Smooth muscle cell (in vitro differentiated cells): ENCODE results near the gene HHLA2. TPM values are rescaled to one million over a fixed set of nuclear protein-coding genes. Genes with fewer than 3 reads are reported as not detected.

ENCODE experiments used
- DNase-seq: peaks from one replicate; lab custom pipeline; 2025; ENCODE audit not compliant: unreplicated experiment; lab: John Stamatoyannopoulos, UW
- H2AFZ ChIP-seq: fragments of 200-600 bp; sonication (generic); 2 replicates; pipeline ENCODE4 v1.6.0; 2016; ENCODE audit warnings: antibody characterized with exemption, low read depth, mild to moderate bottlenecking
- H3F3A ChIP-seq: fragments of 200-600 bp; sonication (generic); 2 replicates; pipeline ENCODE4 v1.6.0; 2017; ENCODE audit warnings: antibody characterized with exemption, low read depth
- H3K27ac ChIP-seq: fragments of 200-600 bp; sonication (generic); 2 replicates; pipeline ENCODE4 v1.5.1; 2016; ENCODE audit warnings: low read depth, mild to moderate bottlenecking
- H3K27me3 ChIP-seq: fragments of 200-600 bp; sonication (generic); 2 replicates; pipeline ENCODE4 v1.6.1; 2016; ENCODE audit warnings: low read depth, mild to moderate bottlenecking
- H3K36me3 ChIP-seq: fragments of 200-600 bp; sonication (generic); 2 replicates; pipeline ENCODE4 v1.5.1; 2016; ENCODE audit warnings: low read depth
- H3K4me1 ChIP-seq: fragments of 200-600 bp; sonication (generic); 2 replicates; pipeline ENCODE4 v1.5.1; 2016; ENCODE audit warnings: low read depth
- H3K4me2 ChIP-seq: fragments of 200-600 bp; sonication (generic); 2 replicates; pipeline ENCODE4 v1.6.0; 2016; ENCODE audit warnings: mild to moderate bottlenecking
- H3K4me3 ChIP-seq: fragments of 200-600 bp; sonication (generic); 2 replicates; pipeline ENCODE4 v1.5.1; 2016; ENCODE audit warnings: mild to moderate bottlenecking
- H3K79me2 ChIP-seq: fragments of 200-600 bp; sonication (generic); 2 replicates; pipeline ENCODE4 v1.6.0; 2016; ENCODE audit warnings: low read depth, mild to moderate bottlenecking
- H3K9ac ChIP-seq: fragments of 200-600 bp; sonication (generic); 2 replicates; pipeline ENCODE4 v1.6.0; 2016; ENCODE audit warnings: low read depth
- H3K9me3 ChIP-seq: fragments of 200-600 bp; sonication (generic); replicated peaks from 2 replicates; pipeline ENCODE4 v1.5.1; 2016; ENCODE audit warnings: low read depth
- H4K20me1 ChIP-seq: fragments of 200-600 bp; sonication (generic); 2 replicates; pipeline ENCODE4 v1.6.0; 2016; ENCODE audit warnings: low read depth
- CTCF ChIP-seq: fragments of 200-600 bp; sonication (generic); IDR thresholded peaks from 2 replicates; pipeline ENCODE4 v1.5.1; 2017; ENCODE audit warnings: borderline replicate concordance, mild to moderate bottlenecking, antibody characterized with exemption; ENCODE audit not compliant: insufficient read depth, poor library complexity, severe bottlenecking
- WGBS: methylation state at CpG from one replicate; pipeline ENCODE4 v1.1.7; 2016; ENCODE audit warnings: low lambda C conversion rate; 5-methylcytosine and 5-hydroxymethylcytosine counted together
- polyA plus RNA-seq: library from polyadenylated mRNA; unstranded; fragments of >200 nt; fragmentation: Nextera tagmentation; extraction: Ambion mirVana; gene quantifications from 2 replicates; pipeline ENCODE4 v1.2.1, GENCODE V29; 2016
- total RNA-seq: library from RNA; depleted of rRNA; stranded (reverse); fragments of >200 nt; gene quantifications from 2 replicates; pipeline ENCODE4 v1.2.3, GENCODE V29; 2014

The HHLA2 gene
- total and polyA plus RNA-seq, 2 experiments from 2014 or later, result not detected

- no peak overlapping the region for H3K9ac ChIP-seq
- 96% methylated on average over 6 of the region's 6 CpGs for WGBS
Observed at GRCh38 chr3:108398510-108398909, 102.2 kb downstream of the HHLA2 start.

GRCh38 chr3:108401836-108402235, 105.5 kb downstream of the HHLA2 start:
- H3K9me3 ChIP-seq, result peaks cover 3% of the 10 kb centered on the region
- no peak overlapping the region for H3K4me3 ChIP-seq
- H3K27me3 ChIP-seq, result peaks cover 29% of the 10 kb centered on the region
- DNase-seq, result no peak
- no peak for TF ChIP-seq CTCF
- no peak overlapping the region for H3K4me2 ChIP-seq
- WGBS, result 90% methylated on average over 2 of the region's 2 CpGs
- H3F3A ChIP-seq, result no peaks in the 10 kb centered on the region
- H3K27ac ChIP-seq, result no peak overlapping the region
- H4K20me1 ChIP-seq, result no peaks in the 10 kb centered on the region
- H3K4me1 ChIP-seq, result peaks cover 18% of the 10 kb centered on the region
- H3K79me2 ChIP-seq, result no peaks in the 10 kb centered on the region
- H3K9ac ChIP-seq, result no peak overlapping the region
- H3K36me3 ChIP-seq, result no peaks in the 10 kb centered on the region
- no peak overlapping the region for H2AFZ ChIP-seq

More at GRCh38 chr3:108398510-108398909, 102.2 kb downstream of the HHLA2 start:
- Histone ChIP-seq H3F3A (no peaks in the 10 kb centered on the region), H3K79me2 (no peaks in the 10 kb centered on the region), H2AFZ (no peak overlapping the region), H3K36me3 (no peaks in the 10 kb centered on the region), H4K20me1 (no peaks in the 10 kb centered on the region), H3K4me2 (no peak overlapping the region), H3K27me3 (peaks cover 29% of the 10 kb centered on the region), H3K4me1 (peaks cover under 1% of the 10 kb centered on the region), H3K4me3 (no peak overlapping the region), H3K27ac (no peak overlapping the region), H3K9me3 (peaks cover 3% of the 10 kb centered on the region)
- no peak for TF ChIP-seq CTCF
- DNase-seq, result no peak

DNA sequence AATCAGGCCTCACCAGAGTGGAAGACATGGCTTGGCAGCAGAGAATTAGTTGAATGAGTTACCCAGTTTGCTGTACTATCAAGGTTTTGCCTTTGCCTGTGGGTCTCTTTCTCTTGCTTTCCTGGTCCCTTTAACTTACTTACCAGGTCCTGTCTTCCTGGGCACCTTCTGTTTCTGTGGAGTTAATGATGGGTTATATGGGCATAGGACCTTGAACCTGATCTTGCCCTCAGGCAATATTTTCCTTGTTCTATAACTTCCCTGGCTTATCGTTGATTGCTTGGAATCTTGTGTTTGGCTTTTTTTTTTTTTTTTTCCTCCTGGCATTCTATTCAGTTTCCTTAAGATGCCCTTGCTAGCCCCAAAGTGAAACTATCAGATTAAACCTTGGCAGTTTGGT, 106.8 kb downstream of the HHLA2 start:
- 77% methylated on average over 1 of the region's 1 CpG for WGBS
- Histone ChIP-seq H3K9me3 (peaks cover 3% of the 10 kb centered on the region), H4K20me1 (no peaks in the 10 kb centered on the region), H3K79me2 (no peaks in the 10 kb centered on the region), H3F3A (no peaks in the 10 kb centered on the region), H3K36me3 (no peaks in the 10 kb centered on the region), H3K4me3 (no peak overlapping the region), H3K9ac (no peak overlapping the region), H3K4me1 (peaks cover 18% of the 10 kb centered on the region), H3K4me2 (peak overlapping the region; percentile 37), H2AFZ (no peak overlapping the region), H3K27ac (no peak overlapping the region), H3K27me3 (peaks cover 25% of the 10 kb centered on the region)
- TF ChIP-seq CTCF, result no peak
- DNase-seq, result no peak

DNA sequence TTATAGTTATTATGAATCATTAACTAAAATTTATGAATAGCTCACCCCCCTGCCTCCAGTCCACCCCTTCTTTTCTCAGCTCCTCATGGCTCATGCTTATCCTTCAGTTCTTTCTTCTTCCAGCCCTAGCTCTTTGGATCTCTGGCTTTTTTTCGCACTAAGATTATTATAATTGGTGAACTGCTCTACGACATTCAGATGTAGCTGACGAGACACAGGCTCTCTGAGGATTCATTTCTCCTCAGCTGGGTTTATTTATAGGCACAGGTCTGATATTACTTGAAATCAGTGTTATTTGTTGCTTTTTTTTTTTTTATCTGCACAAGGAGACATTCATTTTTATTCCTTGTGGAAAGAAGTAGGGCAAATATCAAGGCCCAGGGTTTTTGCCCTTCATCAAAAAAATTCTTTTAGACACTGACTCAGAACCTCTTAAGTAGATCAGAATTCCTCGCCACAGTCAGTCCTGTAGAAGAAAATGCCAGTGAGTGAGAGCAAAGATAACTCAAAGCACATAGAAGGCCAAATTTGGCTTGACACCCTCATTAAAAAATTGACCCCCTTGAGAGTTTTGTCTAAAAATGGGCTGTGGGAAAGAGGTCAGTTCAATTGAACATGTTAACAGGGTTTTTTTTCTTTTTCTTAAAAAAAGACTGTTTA, 107.5 kb downstream of the HHLA2 start:
- H3F3A ChIP-seq, result no peaks in the 10 kb centered on the region
- TF ChIP-seq CTCF, result no peak
- H2AFZ ChIP-seq, result no peak overlapping the region
- no peak overlapping the region for H3K4me3 ChIP-seq
- WGBS, result 34% methylated on average over 4 of the region's 4 CpGs
- no peaks in the 10 kb centered on the region for H3K79me2 ChIP-seq
- H3K36me3 ChIP-seq, result no peaks in the 10 kb centered on the region
- H3K27me3 ChIP-seq, result peaks cover 29% of the 10 kb centered on the region
- H3K27ac ChIP-seq, result peak overlapping the region; percentile 65
- no peak overlapping the region for H3K9ac ChIP-seq
- H3K4me1 ChIP-seq, result peaks cover 18% of the 10 kb centered on the region
- H3K9me3 ChIP-seq, result peaks cover 3% of the 10 kb centered on the region
- peak overlapping the region; percentile 37 for H3K4me2 ChIP-seq
- no peak for DNase-seq
- no peaks in the 10 kb centered on the region for H4K20me1 ChIP-seq
